Vagina (tissue), 2 donors: Measurements from ENCODE around the gene TIAL1. TPM values are rescaled to one million over a fixed set of nuclear protein-coding genes. Genes with fewer than 3 reads are reported as not detected.

ENCODE experiments used
- DNase-seq, 2 donors: peaks; one replicate each; pipeline ENCODE4 v3.0.0-alpha.2; 2017; ENCODE audit errors: extremely low spot score in 2 of 2
- H3K27ac ChIP-seq: fragments of 200-600 bp; sonication (generic); one replicate; pipeline ENCODE4 v1.5.1; 2019
- H3K27me3 ChIP-seq: fragments of 200-600 bp; sonication (generic); one replicate; pipeline ENCODE4 v1.5.1; 2019
- H3K36me3 ChIP-seq, 2 donors: fragments of 200-600 bp; sonication (generic); one replicate each; pipeline ENCODE4 v1.5.1; 2017 to 2019
- H3K4me1 ChIP-seq: fragments of 200-600 bp; sonication (generic); one replicate; pipeline ENCODE4 v1.5.1; 2019
- H3K4me3 ChIP-seq, 2 donors: fragments of 200-600 bp; sonication (generic); 1 replicate in 1 of 2; 2 replicates in 1 of 2; pipeline ENCODE4 v1.5.1; 2016 to 2019
- H3K9me3 ChIP-seq: fragments of 200-600 bp; sonication (generic); one replicate; pipeline ENCODE4 v1.5.1; 2019
- CTCF ChIP-seq, 3 experiments: fragments of 450-650 bp in 2 of 3; fragments of 200-600 bp in 1 of 3; sonication (generic) in 1 of 3; IDR thresholded peaks; one replicate each; pipeline ENCODE4 v1.5.1; 2017 to 2019; ENCODE audit warnings: antibody characterized with exemption in 3 of 3, mild to moderate bottlenecking in 2 of 3, moderate library complexity in 2 of 3
- POLR2A ChIP-seq, 2 donors: fragments of 450-650 bp; IDR thresholded peaks; one replicate each; pipeline ENCODE4 v1.6.1; 2017; ENCODE audit warnings: antibody characterized with exemption in 2 of 2, mild to moderate bottlenecking in 2 of 2, moderate library complexity in 2 of 2
- POLR2AphosphoS5 ChIP-seq, 2 donors: sonication (generic); formaldehyde crosslinking; IDR thresholded peaks; one replicate each; pipeline ENCODE4 v1.9.0; 2017; ENCODE audit warnings: antibody characterized with exemption in 2 of 2, mild to moderate bottlenecking in 2 of 2, low read depth in 1 of 2; ENCODE audit not compliant: insufficient read depth in 1 of 2
- intact Hi-C: fragments of 100-400 bp; cut with DNase I; formaldehyde crosslinking; loops from one replicate; pipeline ENCODE4 v1.15.1; 2023
- total RNA-seq: library from RNA; depleted of rRNA; stranded (reverse); fragments of >200 nt; gene quantifications from one replicate; pipeline ENCODE4 v1.2.3, GENCODE V29; 2016

Gene TIAL1
- total RNA-seq, 1 donor from 2014 or later = 71.2 TPM

GRCh38 chr10:119613741-119614140, 17.0 kb upstream of the TIAL1 start:
- no peak overlapping the region for H3K4me3 ChIP-seq
- H3K36me3 ChIP-seq = no peaks in the 10 kb centered on the region
- no peak for TF ChIP-seq CTCF (IDR thresholded peaks at IDR 0.05)
- TF ChIP-seq POLR2AphosphoS5 (IDR thresholded peaks at IDR 0.05; ENCODE audit: insufficient read depth in 1 of 2, low read depth in 1 of 2) = no peak
- no peak for TF ChIP-seq POLR2A (IDR thresholded peaks at IDR 0.05)
- intact Hi-C loops = no loop called here
- no peaks in the 10 kb centered on the region for H3K9me3 ChIP-seq
- peaks cover 11% of the 10 kb centered on the region for H3K4me1 ChIP-seq
- no peak for DNase-seq
- H3K27ac ChIP-seq = no peak overlapping the region
- H3K27me3 ChIP-seq = no peaks in the 10 kb centered on the region

- intact Hi-C loops = no loop called here
- no peaks in the 10 kb centered on the region for H3K27me3 ChIP-seq
Measured at GRCh38 chr10:119611433-119611832, 14.7 kb upstream of the TIAL1 start.

GRCh38 chr10:119609516-119609915, 12.8 kb upstream of the TIAL1 start:
- Histone ChIP-seq H3K9me3 (no peaks in the 10 kb centered on the region), H3K36me3 (no peaks in the 10 kb centered on the region), H3K4me1 (peaks cover 7% of the 10 kb centered on the region), H3K27me3 (no peaks in the 10 kb centered on the region), H3K4me3 (no peak overlapping the region), H3K27ac (no peak overlapping the region)
- intact Hi-C loops = no loop called here
- TF ChIP-seq CTCF (IDR thresholded peaks at IDR 0.05) (no peak), POLR2AphosphoS5 (IDR thresholded peaks at IDR 0.05; ENCODE audit: insufficient read depth in 1 of 2, low read depth in 1 of 2) (no peak), POLR2A (IDR thresholded peaks at IDR 0.05) (no peak)
- DNase-seq = no peak

More at GRCh38 chr10:119611433-119611832, 14.7 kb upstream of the TIAL1 start:
- Histone ChIP-seq H3K27ac (no peak overlapping the region), H3K9me3 (no peaks in the 10 kb centered on the region), H3K4me1 (peaks cover 7% of the 10 kb centered on the region), H3K36me3 (no peaks in the 10 kb centered on the region), H3K4me3 (no peak overlapping the region)
- no peak for DNase-seq
- no peak for TF ChIP-seq POLR2AphosphoS5 (IDR thresholded peaks at IDR 0.05; ENCODE audit: insufficient read depth in 1 of 2, low read depth in 1 of 2)
- no peak for TF ChIP-seq CTCF (IDR thresholded peaks at IDR 0.05)
- TF ChIP-seq POLR2A (IDR thresholded peaks at IDR 0.05) = no peak

GRCh38 chr10:119608316-119609155, 11.8 kb upstream of the TIAL1 start:
- H3K4me3 ChIP-seq = no peak overlapping the region
- intact Hi-C loops = no loop called here
- DNase-seq = no peak
- no peaks in the 10 kb centered on the region for H3K27me3 ChIP-seq
- no peak overlapping the region for H3K27ac ChIP-seq
- TF ChIP-seq POLR2A (IDR thresholded peaks at IDR 0.05) (no peak), POLR2AphosphoS5 (IDR thresholded peaks at IDR 0.05; ENCODE audit: insufficient read depth in 1 of 2, low read depth in 1 of 2) (no peak), CTCF (IDR thresholded peaks at IDR 0.05) (peak; percentile 14 to 59 (median 44))
- no peaks in the 10 kb centered on the region for H3K36me3 ChIP-seq
- no peaks in the 10 kb centered on the region for H3K9me3 ChIP-seq
- H3K4me1 ChIP-seq = peaks cover 7% of the 10 kb centered on the region

GRCh38 chr10:119604468-119604867, 7.7 kb upstream of the TIAL1 start:
- Histone ChIP-seq H3K4me1 (peaks cover 7% of the 10 kb centered on the region), H3K27me3 (no peaks in the 10 kb centered on the region), H3K4me3 (no peak overlapping the region), H3K9me3 (no peaks in the 10 kb centered on the region), H3K36me3 (no peaks in the 10 kb centered on the region), H3K27ac (no peak overlapping the region)
- TF ChIP-seq POLR2AphosphoS5 (IDR thresholded peaks at IDR 0.05; ENCODE audit: insufficient read depth in 1 of 2, low read depth in 1 of 2) = no peak
- no peak for TF ChIP-seq CTCF (IDR thresholded peaks at IDR 0.05)
- no peak for TF ChIP-seq POLR2A (IDR thresholded peaks at IDR 0.05)
- DNase-seq = no peak
- intact Hi-C loops = no loop called here
